ENCODE measurements around the gene PCDHGA11.
"Not testable (repeated sequence)": the region's sequence is repeated elsewhere in the genome, so short reads cannot be mapped to it uniquely, and the experiment has no call there.

Gene PCDHGA11

DNA sequence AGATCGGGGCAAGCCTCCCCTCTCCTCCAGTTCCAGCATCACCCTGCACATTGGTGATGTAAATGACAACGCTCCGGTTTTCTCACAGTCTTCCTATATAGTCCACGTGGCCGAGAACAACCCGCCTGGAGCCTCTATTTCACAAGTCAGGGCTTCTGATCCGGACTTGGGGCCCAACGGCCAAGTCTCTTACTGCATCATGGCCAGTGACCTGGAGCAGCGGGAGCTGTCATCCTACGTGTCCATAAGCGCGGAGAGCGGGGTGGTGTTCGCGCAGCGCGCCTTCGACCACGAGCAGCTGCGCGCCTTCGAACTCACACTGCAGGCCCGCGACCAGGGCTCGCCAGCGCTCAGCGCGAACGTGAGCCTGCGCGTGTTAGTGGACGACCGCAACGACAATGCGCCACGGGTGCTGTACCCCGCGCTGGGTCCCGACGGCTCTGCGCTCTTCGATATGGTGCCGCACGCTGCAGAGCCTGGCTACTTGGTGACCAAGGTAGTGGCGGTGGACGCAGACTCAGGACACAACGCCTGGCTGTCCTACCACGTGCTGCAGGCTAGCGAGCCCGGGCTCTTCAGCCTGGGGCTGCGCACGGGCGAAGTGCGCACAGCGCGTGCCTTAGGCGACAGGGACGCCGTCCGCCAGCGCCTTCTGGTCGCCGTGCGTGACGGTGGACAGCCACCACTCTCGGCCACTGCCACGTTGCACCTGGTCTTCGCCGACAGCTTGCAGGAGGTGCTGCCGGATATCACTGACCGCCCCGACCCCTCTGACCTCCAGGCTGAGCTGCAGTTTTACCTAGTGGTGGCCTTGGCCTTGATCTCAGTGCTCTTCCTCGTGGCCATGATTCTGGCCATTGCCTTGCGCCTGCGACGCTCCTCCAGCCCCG is 31.5 kb upstream of the PCDHGA11 start:
- no peak for TF ChIP-seq FOXP2 (optimal IDR thresholded peaks at IDR 0.05; ENCODE audit: borderline replicate concordance, extremely low read depth, extremely low read length, insufficient read depth)
- TF ChIP-seq, protein P1, sequence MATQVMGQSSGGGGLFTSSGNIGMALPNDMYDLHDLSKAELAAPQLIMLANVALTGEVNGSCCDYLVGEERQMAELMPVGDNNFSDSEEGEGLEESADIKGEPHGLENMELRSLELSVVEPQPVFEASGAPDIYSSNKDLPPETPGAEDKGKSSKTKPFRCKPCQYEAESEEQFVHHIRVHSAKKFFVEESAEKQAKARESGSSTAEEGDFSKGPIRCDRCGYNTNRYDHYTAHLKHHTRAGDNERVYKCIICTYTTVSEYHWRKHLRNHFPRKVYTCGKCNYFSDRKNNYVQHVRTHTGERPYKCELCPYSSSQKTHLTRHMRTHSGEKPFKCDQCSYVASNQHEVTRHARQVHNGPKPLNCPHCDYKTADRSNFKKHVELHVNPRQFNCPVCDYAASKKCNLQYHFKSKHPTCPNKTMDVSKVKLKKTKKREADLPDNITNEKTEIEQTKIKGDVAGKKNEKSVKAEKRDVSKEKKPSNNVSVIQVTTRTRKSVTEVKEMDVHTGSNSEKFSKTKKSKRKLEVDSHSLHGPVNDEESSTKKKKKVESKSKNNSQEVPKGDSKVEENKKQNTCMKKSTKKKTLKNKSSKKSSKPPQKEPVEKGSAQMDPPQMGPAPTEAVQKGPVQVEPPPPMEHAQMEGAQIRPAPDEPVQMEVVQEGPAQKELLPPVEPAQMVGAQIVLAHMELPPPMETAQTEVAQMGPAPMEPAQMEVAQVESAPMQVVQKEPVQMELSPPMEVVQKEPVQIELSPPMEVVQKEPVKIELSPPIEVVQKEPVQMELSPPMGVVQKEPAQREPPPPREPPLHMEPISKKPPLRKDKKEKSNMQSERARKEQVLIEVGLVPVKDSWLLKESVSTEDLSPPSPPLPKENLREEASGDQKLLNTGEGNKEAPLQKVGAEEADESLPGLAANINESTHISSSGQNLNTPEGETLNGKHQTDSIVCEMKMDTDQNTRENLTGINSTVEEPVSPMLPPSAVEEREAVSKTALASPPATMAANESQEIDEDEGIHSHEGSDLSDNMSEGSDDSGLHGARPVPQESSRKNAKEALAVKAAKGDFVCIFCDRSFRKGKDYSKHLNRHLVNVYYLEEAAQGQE (IDR thresholded peaks at IDR 0.05; ENCODE audit: insufficient read depth in 1 of 2, low read depth in 2 of 2, low read length in 2 of 2) = no peak
- no peak for TF ChIP-seq SIN3A (IDR thresholded peaks at IDR 0.05; ENCODE audit: borderline replicate concordance, insufficient read depth, low read length)
- TF ChIP-seq POLR2AphosphoS5 (IDR thresholded peaks at IDR 0.05; ENCODE audit: low read depth, low read length) = no peak
- no peak for TF ChIP-seq TAF1 (IDR thresholded peaks at IDR 0.05; ENCODE audit: borderline replicate concordance, insufficient read depth, low read length)

DNA sequence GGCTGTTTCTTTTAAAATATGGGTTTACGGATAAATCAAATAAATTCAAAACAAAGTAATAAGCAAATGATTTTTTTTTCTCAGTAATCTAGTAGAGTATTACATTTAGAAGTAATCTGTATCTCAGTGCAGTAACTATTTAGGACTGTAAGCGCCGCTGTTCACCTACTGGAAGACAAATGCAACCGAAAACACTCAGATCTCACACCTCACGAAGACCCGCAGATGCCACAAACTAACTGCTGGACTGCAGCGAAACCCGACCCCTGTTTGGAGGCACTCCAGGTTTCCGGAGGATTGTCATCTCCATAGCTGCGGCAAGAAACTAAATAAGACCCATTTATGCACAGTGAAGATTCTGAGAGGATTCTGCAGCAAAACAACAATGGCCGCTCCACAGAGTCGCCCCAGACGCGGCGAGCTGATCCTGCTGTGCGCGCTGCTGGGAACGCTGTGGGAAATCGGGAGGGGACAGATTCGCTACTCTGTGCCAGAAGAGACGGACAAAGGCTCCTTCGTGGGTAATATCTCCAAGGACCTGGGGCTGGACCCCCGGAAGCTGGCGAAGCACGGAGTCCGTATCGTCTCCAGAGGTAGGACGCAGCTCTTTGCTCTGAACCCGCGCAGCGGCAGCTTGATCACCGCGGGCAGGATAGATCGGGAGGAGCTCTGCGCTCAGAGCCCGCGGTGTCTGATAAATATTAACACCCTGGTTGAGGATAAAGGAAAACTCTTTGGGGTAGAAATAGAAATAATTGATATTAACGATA is 28.2 kb upstream of the PCDHGA11 start, which contains the start of gene PCDHGA8:
Gene PCDHGA8, plus strand, starts transcription at position 205 of the 770 bp plus-strand sequence. Its CDS starts 181 bp downstream, at position 386.
- TF ChIP-seq FOXP2 (optimal IDR thresholded peaks at IDR 0.05; ENCODE audit: borderline replicate concordance, extremely low read depth, extremely low read length, insufficient read depth) (no peak), POLR2AphosphoS5 (IDR thresholded peaks at IDR 0.05; ENCODE audit: low read depth, low read length) (no peak), TAF1 (IDR thresholded peaks at IDR 0.05; ENCODE audit: borderline replicate concordance, insufficient read depth, low read length) (no peak), SIN3A (IDR thresholded peaks at IDR 0.05; ENCODE audit: borderline replicate concordance, insufficient read depth, low read length) (no peak)
- TF ChIP-seq, protein P1 (IDR thresholded peaks at IDR 0.05; ENCODE audit: insufficient read depth in 1 of 2, low read depth in 2 of 2, low read length in 2 of 2) = no peak

DNA sequence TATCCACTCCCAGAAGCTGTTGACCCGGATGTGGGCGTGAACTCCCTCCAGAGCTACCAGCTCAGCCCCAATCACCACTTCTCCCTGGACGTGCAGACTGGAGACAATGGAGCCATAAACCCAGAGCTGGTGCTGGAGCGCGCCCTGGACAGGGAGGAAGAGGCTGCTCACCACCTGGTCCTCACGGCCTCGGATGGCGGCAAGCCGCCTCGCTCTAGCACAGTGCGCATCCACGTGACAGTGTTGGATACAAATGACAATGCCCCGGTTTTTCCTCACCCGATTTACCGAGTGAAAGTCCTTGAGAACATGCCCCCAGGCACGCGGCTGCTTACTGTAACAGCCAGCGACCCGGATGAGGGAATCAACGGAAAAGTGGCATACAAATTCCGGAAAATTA is 27.6 kb upstream of the PCDHGA11 start:
- TF ChIP-seq, protein P1 (IDR thresholded peaks at IDR 0.05; ENCODE audit: insufficient read depth in 1 of 2, low read depth in 2 of 2, low read length in 2 of 2) = no peak
- no peak for TF ChIP-seq POLR2AphosphoS5 (IDR thresholded peaks at IDR 0.05; ENCODE audit: low read depth, low read length)
- TF ChIP-seq SIN3A (IDR thresholded peaks at IDR 0.05; ENCODE audit: borderline replicate concordance, insufficient read depth, low read length) = no peak
- no peak for TF ChIP-seq TAF1 (IDR thresholded peaks at IDR 0.05; ENCODE audit: borderline replicate concordance, insufficient read depth, low read length)
- TF ChIP-seq FOXP2 (optimal IDR thresholded peaks at IDR 0.05; ENCODE audit: borderline replicate concordance, extremely low read depth, extremely low read length, insufficient read depth) = no peak

DNA sequence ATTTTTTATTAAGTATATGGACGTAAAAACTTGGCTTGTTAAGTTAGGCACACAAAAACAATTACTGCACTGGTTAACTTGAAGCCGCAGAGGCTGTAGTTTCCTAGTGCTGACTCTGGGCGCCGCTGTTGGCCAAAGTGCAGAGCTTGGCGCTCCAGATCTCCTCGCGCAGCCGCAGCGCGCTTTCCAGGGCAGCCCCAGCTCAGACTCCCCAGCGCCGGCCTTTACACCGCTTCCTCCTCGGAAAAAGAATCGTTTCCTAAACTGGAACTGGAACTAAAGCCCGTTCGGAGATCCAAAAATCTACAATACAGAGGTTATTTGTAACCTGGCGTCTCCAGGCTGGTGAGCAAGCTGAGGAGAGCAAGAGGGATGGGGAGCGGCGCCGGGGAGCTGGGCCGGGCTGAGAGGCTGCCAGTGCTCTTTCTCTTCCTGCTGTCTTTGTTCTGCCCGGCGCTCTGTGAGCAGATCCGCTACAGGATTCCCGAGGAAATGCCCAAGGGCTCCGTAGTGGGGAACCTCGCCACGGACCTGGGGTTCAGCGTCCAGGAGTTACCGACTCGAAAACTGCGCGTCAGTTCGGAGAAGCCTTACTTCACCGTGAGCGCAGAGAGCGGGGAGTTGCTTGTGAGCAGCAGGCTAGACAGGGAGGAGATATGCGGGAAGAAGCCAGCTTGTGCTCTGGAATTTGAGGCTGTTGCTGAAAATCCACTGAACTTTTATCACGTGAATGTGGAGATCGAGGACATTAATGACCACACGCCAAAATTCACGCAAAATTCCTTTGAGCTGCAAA is 22.9 kb upstream of the PCDHGA11 start, which contains the start of gene PCDHGB5:
Gene PCDHGB5, plus strand, starts transcription at position 192 of the 796 bp plus-strand sequence. Its CDS starts 181 bp downstream, at position 373.
- TF ChIP-seq SIN3A (IDR thresholded peaks at IDR 0.05; ENCODE audit: borderline replicate concordance, insufficient read depth, low read length); FOXP2 (optimal IDR thresholded peaks at IDR 0.05; ENCODE audit: borderline replicate concordance, extremely low read depth, extremely low read length, insufficient read depth): not testable (repeated sequence)
- TF ChIP-seq, protein P1 (IDR thresholded peaks at IDR 0.05; ENCODE audit: insufficient read depth in 1 of 2, low read depth in 2 of 2, low read length in 2 of 2) = not testable (repeated sequence)

All from PFSK-1 (cell line).